Sciatic nerve (tissue), 2 donors: ENCODE results near the gene KIFC3. TPM values are rescaled to one million over a fixed set of nuclear protein-coding genes. Genes with fewer than 3 reads are reported as not detected.
A peak's percentile ranks its signal among the peaks of the same experiment; 100 is the strongest.
"Not testable (repeated sequence)": the region's sequence is repeated elsewhere in the genome, so short reads cannot be mapped to it uniquely, and the experiment has no call there.

Source experiments
- ATAC-seq: fragments of 200-7000 bp; cut with Tn5 transposase; one replicate; pipeline ENCODE4 v1.9.1; 2020; ENCODE audit warnings: mild to moderate bottlenecking, moderate library complexity
- DNase-seq: peaks from one replicate; pipeline ENCODE4 v3.0.0-alpha.2; 2020; ENCODE audit warnings: low spot score
- intact Hi-C: fragments of 100-400 bp; cut with DNase I; formaldehyde crosslinking; loops from one replicate; pipeline ENCODE4 v1.14.2; 2022
- total RNA-seq: library from RNA; stranded (reverse); fragmentation: NEBNext Ultra II Directional; extraction: Animal tissue kit (Norgen Biotek cat#: 25700); gene quantifications from one replicate; pipeline ENCODE4 v1.2.1, GENCODE V29; 2021
- donor health status: DM: no; HTN: no; CAD: no.
- donor health status: DM: no; HTN: no; CAD: no.

Gene KIFC3
- total RNA-seq, 1 donor from 2014 or later, result 94.3 TPM

GRCh38 chr16:57735755-57736418 lies 66.4 kb downstream of the KIFC3 start, which contains the start of gene KATNB1:
Gene KATNB1, plus strand, starts transcription at chr16:57735770. Its CDS starts 1,474 bp downstream, at chr16:57737244.
- intact Hi-C loops, result no loop called here
- no peak for ATAC-seq
- DNase-seq, result no peak

DNA sequence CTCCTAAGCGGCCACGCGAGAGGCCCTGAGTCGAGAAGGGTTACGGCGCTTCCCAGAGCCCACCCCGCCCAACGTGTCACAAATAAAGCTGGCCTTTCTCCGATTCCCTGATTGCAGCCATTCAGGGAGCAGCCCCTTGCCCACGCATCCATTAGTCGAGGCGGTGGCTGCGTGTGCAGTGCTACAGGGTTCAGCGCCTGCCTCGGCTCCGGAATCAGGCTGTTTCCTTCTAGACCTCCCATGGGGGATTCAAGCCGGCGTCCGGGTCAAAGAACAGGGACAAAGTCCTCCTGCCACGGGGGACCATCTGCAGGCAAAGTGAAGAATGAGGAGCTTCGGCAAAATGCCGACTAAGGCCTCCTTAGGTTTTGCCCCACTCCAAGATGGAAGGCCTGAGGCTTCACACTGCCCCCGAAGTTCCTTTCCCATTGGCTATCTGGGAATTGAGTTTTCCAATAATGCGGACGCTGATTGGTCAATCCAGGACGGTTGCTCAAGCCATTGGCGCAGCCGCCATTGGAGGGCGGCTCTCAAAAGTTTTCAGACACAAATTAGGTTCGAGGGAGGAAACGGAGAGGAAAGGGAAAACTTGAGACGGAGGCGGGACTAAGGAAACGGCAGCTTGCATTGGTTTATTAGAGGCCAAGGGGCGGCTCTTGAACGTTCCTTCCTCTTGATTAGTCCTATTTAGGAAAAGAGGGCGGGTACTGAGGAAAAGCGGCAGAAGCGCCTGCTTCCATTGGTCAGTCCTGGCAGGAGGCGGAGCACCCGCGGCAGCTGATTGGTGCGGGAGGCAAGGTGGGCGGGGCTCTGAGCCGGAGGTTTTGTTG lies 67.2 kb downstream of the KIFC3 start:
- DNase-seq (peak; percentile 98), ATAC-seq (peak; percentile 97)
- intact Hi-C loops, result no loop called here

- intact Hi-C loops, result no loop called here
- no peak for ATAC-seq
- no peak for DNase-seq
These were observed 67.9 kb downstream of the KIFC3 start for GRCh38 chr16:57734308-57734924.

GRCh38 chr16:57732714-57733113 lies 69.6 kb downstream of the KIFC3 start:
- intact Hi-C loops, result no loop called here
- ATAC-seq, result no peak
- peak; percentile 36 for DNase-seq

GRCh38 chr16:57732037-57732436 lies 70.3 kb downstream of the KIFC3 start:
- intact Hi-C loops, result no loop called here
- ATAC-seq (no peak), DNase-seq (no peak)

- ATAC-seq (no peak), DNase-seq (peak; percentile 27)
- intact Hi-C loops, result no loop called here
These were observed 71.2 kb downstream of the KIFC3 start for GRCh38 chr16:57730771-57731730.

DNA sequence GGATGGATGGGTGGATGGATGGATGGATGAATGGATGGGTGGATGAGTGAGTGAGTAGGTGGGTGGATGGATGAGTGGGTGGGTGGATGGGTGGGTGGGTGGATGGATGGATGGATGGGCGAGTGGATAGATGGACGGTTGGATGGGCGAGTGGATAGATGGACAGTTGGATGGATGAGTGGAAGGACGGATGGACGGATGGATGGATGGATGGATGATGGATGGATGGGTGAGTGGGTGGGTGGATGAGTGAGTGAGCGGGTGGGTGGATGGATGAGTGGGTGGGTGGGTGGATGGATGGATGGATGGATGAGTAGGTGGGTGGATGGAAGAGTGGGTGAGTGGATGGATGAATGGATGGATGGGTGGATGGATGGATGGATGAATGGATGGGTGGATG lies 72.4 kb downstream of the KIFC3 start:
- intact Hi-C loops, ATAC-seq, DNase-seq: not testable (repeated sequence)

DNA sequence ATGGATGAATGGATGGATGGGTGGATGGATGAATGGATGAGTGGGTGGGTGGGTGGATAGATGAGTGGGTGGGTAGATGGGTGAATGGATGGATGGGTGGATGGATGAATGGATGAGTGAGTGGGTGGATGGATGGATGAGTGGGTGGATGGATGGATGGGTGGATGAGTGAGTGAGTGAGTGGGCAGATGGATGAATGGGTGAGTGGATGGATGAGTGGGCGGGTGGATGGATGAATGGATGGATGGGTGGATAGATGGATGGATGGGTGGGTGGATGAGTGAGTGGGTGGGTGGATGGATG lies 73.2 kb downstream of the KIFC3 start:
- DNase-seq (no peak), ATAC-seq (no peak)
- intact Hi-C loops, result no loop called here

- DNase-seq (no peak), ATAC-seq (no peak)
- intact Hi-C loops, result no loop called here
These were observed 73.7 kb downstream of the KIFC3 start for GRCh38 chr16:57728336-57729181.

DNA sequence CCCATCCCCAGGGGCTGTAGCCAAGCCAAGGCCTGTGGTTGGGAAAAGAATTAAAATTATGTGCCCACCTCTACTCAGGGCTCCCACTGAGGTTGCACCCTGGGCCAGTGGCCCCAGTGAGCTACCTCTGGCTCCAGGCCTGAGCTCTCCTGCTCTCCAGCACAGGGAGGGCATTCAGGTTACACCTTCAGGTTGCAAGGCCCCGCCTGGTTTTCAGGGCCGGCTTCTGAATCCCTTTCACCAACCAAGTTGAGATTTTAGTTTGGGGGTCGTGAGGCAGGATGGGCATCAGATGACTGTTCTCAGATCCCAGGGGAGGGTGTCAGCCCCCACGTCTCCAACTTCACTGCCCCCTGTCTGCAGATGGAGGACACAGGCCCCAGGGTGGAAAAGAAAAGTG lies 74.7 kb downstream of the KIFC3 start:
- intact Hi-C loops, result no loop called here
- ATAC-seq (no peak), DNase-seq (no peak)

- intact Hi-C loops, result no loop called here
- ATAC-seq, result no peak
- DNase-seq, result no peak
These were observed 75.8 kb downstream of the KIFC3 start for GRCh38 chr16:57726433-57726947.

DNA sequence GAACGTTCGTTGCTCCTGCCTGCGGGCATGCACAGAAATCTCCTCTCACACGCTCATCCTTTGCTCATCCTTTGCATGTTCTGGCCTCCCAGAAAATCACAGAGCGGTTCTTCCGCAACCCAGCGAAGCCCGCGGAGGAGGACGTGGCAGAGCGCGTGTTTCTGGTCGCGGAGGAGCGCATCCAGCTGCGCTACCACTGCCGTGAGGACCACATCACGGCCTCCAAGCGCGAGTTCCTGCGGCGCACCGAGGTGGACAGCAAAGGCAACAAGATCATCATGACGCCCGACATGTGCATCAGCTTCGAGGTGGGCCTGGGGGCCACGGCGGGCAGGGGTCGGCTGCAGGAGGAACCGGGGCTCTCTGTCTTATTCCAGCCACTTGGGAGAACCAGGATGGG lies 76.3 kb downstream of the KIFC3 start:
- intact Hi-C loops, result no loop called here
- DNase-seq, result no peak
- ATAC-seq, result no peak

GRCh38 chr16:57725554-57725953 lies 76.7 kb downstream of the KIFC3 start:
- no peak for DNase-seq
- intact Hi-C loops, result no loop called here
- ATAC-seq, result no peak

DNA sequence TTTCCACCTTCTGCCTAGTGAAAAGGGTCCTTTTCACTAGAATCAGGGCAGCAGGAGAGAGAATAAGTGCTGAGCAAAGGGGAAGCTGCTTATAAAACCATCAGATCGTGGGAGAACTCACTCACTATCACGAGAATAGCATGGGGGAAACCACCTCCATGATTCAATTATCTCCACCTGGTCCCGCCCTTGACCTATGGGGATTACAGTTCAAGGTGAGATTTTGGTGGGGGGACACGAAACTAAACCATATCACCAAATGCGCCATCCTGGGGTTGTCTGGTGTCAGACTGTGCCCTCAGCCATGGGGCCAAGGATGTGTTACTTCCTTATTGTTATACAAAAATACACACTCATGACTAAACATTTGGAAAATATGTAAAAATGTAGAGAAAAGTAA lies 77.1 kb downstream of the KIFC3 start:
- ATAC-seq, result no peak
- intact Hi-C loops, result no loop called here
- DNase-seq, result no peak

DNA sequence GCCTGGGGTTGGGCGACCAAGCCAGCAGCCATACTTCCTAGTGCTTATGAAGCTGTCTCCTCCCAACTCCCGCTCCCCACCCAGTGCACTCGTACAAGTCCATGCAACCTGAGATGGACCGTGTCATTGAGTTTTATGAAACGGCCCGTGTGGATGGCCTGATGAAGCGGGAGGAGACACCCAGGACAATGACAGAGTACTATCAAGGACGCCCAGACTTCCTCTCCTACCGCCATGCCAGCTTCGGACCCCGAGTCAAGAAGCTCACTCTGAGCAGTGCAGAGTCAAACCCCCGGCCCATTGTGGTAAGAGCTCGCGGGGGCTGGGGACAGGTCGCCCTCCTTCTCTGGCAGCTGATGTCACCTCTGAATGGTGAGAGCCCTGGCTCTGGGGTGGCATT lies 77.8 kb downstream of the KIFC3 start:
- DNase-seq, result no peak
- ATAC-seq, result no peak
- intact Hi-C loops, result no loop called here

GRCh38 chr16:57723170-57723569 lies 79.1 kb downstream of the KIFC3 start:
- ATAC-seq, result no peak
- DNase-seq, result no peak
- intact Hi-C loops, result no loop called here

- intact Hi-C loops, result no loop called here
- no peak for DNase-seq
- no peak for ATAC-seq
These were observed 79.6 kb downstream of the KIFC3 start for GRCh38 chr16:57722651-57723050.

DNA sequence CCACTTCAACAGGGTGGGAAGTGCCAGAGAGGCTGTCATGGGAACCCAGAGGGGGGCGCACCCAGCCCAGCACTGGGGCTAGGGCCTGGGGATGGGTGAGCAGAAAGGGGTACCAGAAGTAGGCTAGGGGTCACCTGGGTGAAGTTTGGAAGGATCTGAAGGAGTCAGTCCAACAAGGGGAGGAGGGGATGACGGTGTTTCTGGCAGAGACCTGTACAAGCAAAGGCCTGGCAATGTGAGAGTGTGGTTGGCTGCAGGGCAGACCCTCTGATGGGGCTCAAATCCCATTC lies 80.1 kb downstream of the KIFC3 start:
- intact Hi-C loops, result no loop called here
- ATAC-seq (no peak), DNase-seq (no peak)
